Gastrocnemius medialis (tissue), 4 donors: ENCODE results near the gene AGRN. TPM values are rescaled to one million over a fixed set of nuclear protein-coding genes. Genes with fewer than 3 reads are reported as not detected.
"Not testable (repeated sequence)": the region's sequence is repeated elsewhere in the genome, so short reads cannot be mapped to it uniquely, and the experiment has no call there.

Experiments
- ATAC-seq, 2 donors: fragments of 150-250 bp; one replicate each; pipeline ENCODE4 v1.9.1; 2016
- DNase-seq, 2 donors: peaks; one replicate each; pipeline ENCODE4 v3.0.0-alpha.2; 2019
- H3K27ac ChIP-seq, 4 donors: fragments of 200-600 bp; sonication (generic); 1 replicate in 1 of 4; 2 replicates in 3 of 4; pipeline ENCODE4 v1.5.1; 2016 to 2018; ENCODE audit warnings: mild to moderate bottlenecking in 2 of 4, moderate library complexity in 1 of 4
- H3K27me3 ChIP-seq, 3 donors: fragments of 200-600 bp; sonication (generic) in 2 of 3; 1 replicate in 1 of 3; 2 replicates in 2 of 3; pipeline versions ENCODE4 v1.5.1 to v1.6.0; 2016 to 2019; ENCODE audit warnings: mild to moderate bottlenecking in 1 of 3, moderate library complexity in 1 of 3
- H3K36me3 ChIP-seq, 2 donors: fragments of 200-600 bp; sonication (generic) in 1 of 2; one replicate each; pipeline ENCODE4 v1.5.1; 2017 to 2018
- H3K4me1 ChIP-seq, 2 donors: fragments of 200-600 bp; sonication (generic) in 1 of 2; one replicate each; pipeline ENCODE4 v1.5.1; 2016 to 2017; ENCODE audit warnings: mild to moderate bottlenecking in 2 of 2
- H3K4me3 ChIP-seq, 4 donors: fragments of 200-600 bp; sonication (generic) in 3 of 4; 1 replicate in 1 of 4; 2 replicates in 3 of 4; pipeline ENCODE4 v1.5.1; 2016 to 2019; ENCODE audit warnings: mild to moderate bottlenecking in 2 of 4
- H3K9me3 ChIP-seq, 3 donors: fragments of 200-600 bp; sonication (generic) in 2 of 3; 1 replicate in 1 of 3; 2 replicates in 2 of 3; pipeline ENCODE4 v1.5.1; 2016 to 2019
- POLR2A ChIP-seq, 2 donors: fragments of 450-650 bp; IDR thresholded peaks; one replicate each; pipeline ENCODE4 v1.6.1; 2017; ENCODE audit warnings: antibody characterized with exemption in 2 of 2, mild to moderate bottlenecking in 2 of 2, moderate library complexity in 2 of 2
- in situ Hi-C, 4 donors: fragments of 200-750 bp; cut with MboI; loops; one replicate each; pipeline versions ENCODE4 v1.15.0 to v1.8.0; 2017; ENCODE audit warnings: low sequenced_read_pairs in 4 of 4
- intact Hi-C: fragments of 100-400 bp; cut with DNase I; formaldehyde crosslinking; loops from one replicate; pipeline ENCODE4 v1.15.1; 2023; ENCODE audit warnings: low total_unique reads
- total RNA-seq, 4 donors: library from RNA; depleted of rRNA; stranded (reverse); fragments of >200 nt; gene quantifications; one replicate each; pipeline versions ENCODE4 v1.1.0 to v1.2.3, GENCODE V29; 2016
- TF ChIP-seq, protein P1 (sequence below), 5 experiments: fragments of 450-650 bp in 3 of 5; fragments of 200-600 bp in 2 of 5; sonication (generic) in 2 of 5; IDR thresholded peaks in 4 of 5; conservative IDR thresholded peaks in 1 of 5; 1 replicate in 4 of 5; 2 replicates in 1 of 5; pipeline ENCODE4 v1.5.1; 2016 to 2019; ENCODE audit warnings: antibody characterized with exemption in 5 of 5, mild to moderate bottlenecking in 3 of 5, moderate library complexity in 3 of 5

AGRN gene
- total RNA-seq, 4 donors from 2014 or later: 2.0 to 3.8 (median 3.1) TPM

DNA sequence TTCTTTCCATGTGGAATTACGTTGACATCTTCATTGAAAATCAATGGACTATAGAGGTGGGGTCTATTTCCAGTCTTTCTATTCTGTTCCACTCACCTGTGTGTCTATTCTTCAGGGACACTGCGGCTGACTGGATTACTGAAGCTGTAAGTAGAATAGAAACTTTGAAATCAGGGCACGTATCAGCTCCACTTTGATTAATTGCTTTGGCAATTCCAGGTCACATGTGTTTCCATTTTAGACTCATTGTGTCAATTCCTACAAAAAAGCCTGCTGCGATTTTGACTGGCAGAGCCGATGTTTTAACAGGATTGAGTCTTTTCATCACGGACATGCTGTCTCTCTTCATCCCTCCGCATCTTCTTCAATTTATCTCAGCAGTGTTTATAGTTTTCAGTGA, 75.1 kb downstream of the AGRN start:
- Histone ChIP-seq H3K4me1 (no peaks in the 10 kb centered on the region), H3K36me3 (no peaks in the 10 kb centered on the region), H3K4me3 (no peak overlapping the region), H3K9me3 (no peaks in the 10 kb centered on the region), H3K27ac (no peak overlapping the region), H3K27me3 (no peaks in the 10 kb centered on the region)
- in situ Hi-C loops: no loop called here
- intact Hi-C loops: no loop called here
- TF ChIP-seq POLR2A (IDR thresholded peaks at IDR 0.05): no peak
- TF ChIP-seq, protein P1, sequence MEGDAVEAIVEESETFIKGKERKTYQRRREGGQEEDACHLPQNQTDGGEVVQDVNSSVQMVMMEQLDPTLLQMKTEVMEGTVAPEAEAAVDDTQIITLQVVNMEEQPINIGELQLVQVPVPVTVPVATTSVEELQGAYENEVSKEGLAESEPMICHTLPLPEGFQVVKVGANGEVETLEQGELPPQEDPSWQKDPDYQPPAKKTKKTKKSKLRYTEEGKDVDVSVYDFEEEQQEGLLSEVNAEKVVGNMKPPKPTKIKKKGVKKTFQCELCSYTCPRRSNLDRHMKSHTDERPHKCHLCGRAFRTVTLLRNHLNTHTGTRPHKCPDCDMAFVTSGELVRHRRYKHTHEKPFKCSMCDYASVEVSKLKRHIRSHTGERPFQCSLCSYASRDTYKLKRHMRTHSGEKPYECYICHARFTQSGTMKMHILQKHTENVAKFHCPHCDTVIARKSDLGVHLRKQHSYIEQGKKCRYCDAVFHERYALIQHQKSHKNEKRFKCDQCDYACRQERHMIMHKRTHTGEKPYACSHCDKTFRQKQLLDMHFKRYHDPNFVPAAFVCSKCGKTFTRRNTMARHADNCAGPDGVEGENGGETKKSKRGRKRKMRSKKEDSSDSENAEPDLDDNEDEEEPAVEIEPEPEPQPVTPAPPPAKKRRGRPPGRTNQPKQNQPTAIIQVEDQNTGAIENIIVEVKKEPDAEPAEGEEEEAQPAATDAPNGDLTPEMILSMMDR (IDR thresholded peaks at IDR 0.05 in 4 of 5, conservative IDR thresholded peaks at IDR 0.05 in 1 of 5): no peak
- ATAC-seq (no peak), DNase-seq (no peak)

DNA sequence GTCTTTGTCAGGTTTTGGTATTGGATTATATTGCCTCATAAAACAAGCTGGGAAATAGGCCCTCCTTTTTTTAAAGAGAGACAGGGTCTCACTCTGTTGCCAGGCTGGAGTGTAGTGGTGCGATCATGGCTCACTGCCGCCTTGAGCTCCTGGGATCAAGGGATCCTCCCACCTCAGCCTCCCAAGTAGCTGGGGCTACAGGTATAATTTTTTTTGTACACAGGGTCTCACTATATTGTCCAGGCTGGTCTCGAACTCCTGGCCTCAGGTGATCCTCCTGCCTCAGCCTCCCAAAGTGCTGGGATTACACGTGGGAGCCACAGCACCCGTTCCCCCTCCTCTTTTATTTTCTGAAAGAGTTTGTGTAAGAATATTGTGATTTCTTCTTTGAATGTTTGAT, 76.2 kb downstream of the AGRN start:
- H3K4me3 ChIP-seq, in situ Hi-C loops, intact Hi-C loops, ATAC-seq, H3K4me1 ChIP-seq, H3K27me3 ChIP-seq, DNase-seq, H3K9me3 ChIP-seq, H3K36me3 ChIP-seq, H3K27ac ChIP-seq: not testable (repeated sequence)

DNA sequence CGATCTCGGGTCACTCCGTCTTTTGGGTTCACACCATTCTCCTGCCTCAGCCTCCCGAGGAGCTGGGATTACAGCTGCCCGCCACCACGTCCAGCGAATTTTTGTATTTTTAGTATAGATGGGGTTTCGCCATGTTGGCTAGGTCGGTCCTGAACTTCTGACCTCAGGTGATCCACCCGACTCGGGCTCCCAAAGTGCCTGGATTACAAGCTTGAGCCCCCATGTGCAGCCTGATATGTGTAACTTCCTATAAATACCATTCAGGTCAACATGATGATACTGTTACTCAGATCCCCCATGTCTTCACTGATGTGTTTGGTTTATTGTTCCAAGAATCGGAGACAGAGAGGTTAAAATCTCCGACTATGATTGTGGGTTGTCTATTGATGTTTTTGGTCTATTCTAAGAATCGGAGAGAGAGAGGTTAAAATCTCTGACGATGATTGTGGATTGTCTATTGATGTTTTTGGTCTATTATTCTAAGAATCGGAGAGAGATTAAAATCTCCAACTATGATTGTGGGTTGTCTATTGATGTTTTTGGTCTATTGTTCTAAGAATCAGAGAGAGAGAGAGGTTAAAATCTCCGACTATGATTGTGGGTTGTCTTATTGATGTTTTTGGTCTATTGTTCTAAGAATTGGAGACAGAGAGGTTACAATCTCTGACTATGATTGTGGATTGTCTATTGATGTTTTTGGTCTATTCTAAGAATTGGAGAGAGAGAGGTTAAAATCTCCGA, 78.9 kb downstream of the AGRN start:
- in situ Hi-C loops: no loop called here
- no peaks in the 10 kb centered on the region for H3K36me3 ChIP-seq
- no peak overlapping the region for H3K4me3 ChIP-seq
- no peaks in the 10 kb centered on the region for H3K9me3 ChIP-seq
- DNase-seq: no peak
- no peaks in the 10 kb centered on the region for H3K27me3 ChIP-seq
- no peak for ATAC-seq
- no peaks in the 10 kb centered on the region for H3K4me1 ChIP-seq
- intact Hi-C loops: no loop called here
- no peak overlapping the region for H3K27ac ChIP-seq
- TF ChIP-seq, protein P1 (IDR thresholded peaks at IDR 0.05 in 4 of 5, conservative IDR thresholded peaks at IDR 0.05 in 1 of 5): no peak
- no peak for TF ChIP-seq POLR2A (IDR thresholded peaks at IDR 0.05)

DNA sequence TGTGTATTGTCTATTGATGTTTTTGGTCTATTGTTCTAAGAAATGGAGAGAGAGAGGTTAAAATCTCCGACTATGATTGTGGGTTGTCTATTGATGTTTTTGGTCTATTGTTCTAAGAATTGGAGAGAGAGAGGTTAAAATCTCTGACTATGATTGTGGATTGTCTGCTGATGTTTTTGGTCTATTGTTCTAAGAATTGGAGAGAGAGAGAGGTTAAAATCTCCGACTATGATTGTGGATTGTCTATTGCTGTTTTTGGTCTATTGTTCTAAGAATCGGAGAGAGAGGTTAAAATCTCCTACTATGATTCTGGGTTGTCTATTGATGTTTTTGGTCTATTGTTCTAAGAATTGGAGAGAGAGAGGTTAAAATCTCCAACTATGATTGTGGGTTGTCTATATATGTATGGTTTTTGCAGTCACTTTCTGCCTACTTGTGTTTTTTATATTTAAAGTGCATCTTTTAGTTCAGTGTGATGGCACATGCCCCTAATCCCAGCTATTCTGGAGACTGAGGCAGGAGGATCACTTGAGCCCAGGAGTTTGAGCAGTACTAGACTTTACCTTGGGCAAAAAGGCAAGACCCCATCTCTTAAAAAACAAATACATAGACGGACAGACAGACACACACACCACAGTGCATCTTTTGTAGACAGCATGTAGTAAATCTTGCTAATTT, 79.7 kb downstream of the AGRN start:
- no peak for DNase-seq
- no peak for TF ChIP-seq POLR2A (IDR thresholded peaks at IDR 0.05)
- TF ChIP-seq, protein P1 (IDR thresholded peaks at IDR 0.05 in 4 of 5, conservative IDR thresholded peaks at IDR 0.05 in 1 of 5): no peak
- no peaks in the 10 kb centered on the region for H3K27me3 ChIP-seq
- in situ Hi-C loops (loop anchor here in 1 of 4 donors (25.0 kb wide), 1 partner anchor 163 kb away; the partner anchor contains the start of gene UBE2J2), intact Hi-C loops (no loop called here)
- no peak overlapping the region for H3K27ac ChIP-seq
- no peaks in the 10 kb centered on the region for H3K9me3 ChIP-seq
- H3K36me3 ChIP-seq: no peaks in the 10 kb centered on the region
- H3K4me3 ChIP-seq: no peak overlapping the region
- H3K4me1 ChIP-seq: no peaks in the 10 kb centered on the region
- no peak for ATAC-seq

DNA sequence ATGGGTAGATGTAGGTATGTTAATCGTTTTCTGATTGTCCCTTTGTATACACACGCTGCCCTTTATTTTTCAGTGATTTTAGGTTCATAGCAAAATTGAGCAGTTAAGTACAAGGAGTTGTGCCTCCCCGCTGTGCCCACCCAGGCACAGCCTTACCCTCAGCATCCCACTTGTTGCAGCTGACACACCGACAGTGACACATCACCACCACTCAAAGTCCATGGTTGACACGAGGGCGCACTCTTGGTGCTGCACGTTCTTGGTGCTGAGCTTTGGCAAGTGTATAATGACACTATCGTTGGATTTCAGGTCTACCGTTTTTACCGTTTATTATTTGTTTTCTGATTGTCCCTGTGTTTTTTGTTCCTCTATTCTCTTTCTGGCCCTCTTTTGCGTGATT, 80.4 kb downstream of the AGRN start:
- no peaks in the 10 kb centered on the region for H3K36me3 ChIP-seq
- ATAC-seq (no peak), DNase-seq (no peak)
- intact Hi-C loops (no loop called here), in situ Hi-C loops (loop anchor here in 1 of 4 donors (25.0 kb wide), 1 partner anchor 162 kb away; the partner anchor contains the start of gene UBE2J2)
- no peaks in the 10 kb centered on the region for H3K27me3 ChIP-seq
- H3K4me1 ChIP-seq: no peaks in the 10 kb centered on the region
- H3K9me3 ChIP-seq: no peaks in the 10 kb centered on the region
- H3K4me3 ChIP-seq: no peak overlapping the region
- TF ChIP-seq, protein P1 (IDR thresholded peaks at IDR 0.05 in 4 of 5, conservative IDR thresholded peaks at IDR 0.05 in 1 of 5): no peak
- TF ChIP-seq POLR2A (IDR thresholded peaks at IDR 0.05): no peak
- H3K27ac ChIP-seq: no peak overlapping the region
